HL-60 (cell line): Measurements from ENCODE around the gene RHOBTB1.

ENCODE experiments used
- DNase-seq, 2 experiments: peaks; one replicate each; pipeline ENCODE4 v3.0.0-alpha.2; 2010 to 2020; ENCODE audit warnings: low read depth in 1 of 2, low spot score in 1 of 2
- H3K27ac ChIP-seq: fragments of 250-450 bp; sonication (Bioruptor Pico); replicated peaks from 2 replicates; pipeline ENCODE4 v1.5.1; 2020; ENCODE audit warnings: mild to moderate bottlenecking, moderate library complexity
- H3K27me3 ChIP-seq: fragments of 250-450 bp; sonication (Bioruptor Pico); 2 replicates; pipeline ENCODE4 v1.5.1; 2021; ENCODE audit warnings: mild to moderate bottlenecking, moderate library complexity; ENCODE audit not compliant: insufficient read depth, poor library complexity, severe bottlenecking
- H3K4me3 ChIP-seq: replicated peaks from 2 replicates; pipeline ENCODE4 v1.5.1; 2011; ENCODE audit warnings: mild to moderate bottlenecking, control low read depth, low read length; ENCODE audit not compliant: insufficient read depth
- GABPA ChIP-seq: IDR thresholded peaks from 2 replicates; pipeline ENCODE4 v1.6.1; 2012; ENCODE audit warnings: low read depth
- POLR2AphosphoS5 ChIP-seq: IDR thresholded peaks from 2 replicates; pipeline ENCODE4 v1.6.1; 2012; ENCODE audit warnings: low read depth
- SPI1 ChIP-seq: IDR thresholded peaks from 2 replicates; pipeline ENCODE4 v1.6.1; 2012; ENCODE audit warnings: low read depth, mild to moderate bottlenecking, borderline replicate concordance
- TF ChIP-seq, protein P1 (sequence below): IDR thresholded peaks from one replicate; pipeline ENCODE4 v1.5.1; 2011; ENCODE audit warnings: low read length, control low read depth, inconsistent platforms; ENCODE audit not compliant: insufficient read depth
- TF ChIP-seq, protein P2 (sequence below): IDR thresholded peaks from 2 replicates; pipeline ENCODE4 v1.6.1; 2012; ENCODE audit warnings: low read depth; ENCODE audit not compliant: insufficient replicate concordance

RHOBTB1 gene

DNA sequence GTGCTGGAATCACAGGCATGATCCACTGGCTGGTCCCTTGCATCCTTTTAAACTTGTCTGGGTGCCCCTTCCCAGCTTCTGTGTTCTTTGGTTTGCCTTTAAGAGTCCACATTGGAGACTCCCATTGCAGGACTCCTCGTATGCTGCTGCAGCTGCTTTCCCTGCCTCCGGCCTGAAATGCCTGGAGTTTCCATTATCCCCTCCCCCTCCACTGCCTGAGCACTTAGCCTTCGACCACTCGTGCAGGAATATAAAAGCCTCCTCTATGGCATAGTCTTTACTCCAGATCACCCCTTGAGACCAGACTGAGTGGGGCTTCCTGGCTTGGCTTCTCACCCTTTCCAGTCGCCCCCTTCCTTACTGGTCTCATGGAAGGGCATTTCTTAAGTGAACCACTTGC is 80.2 kb downstream of the RHOBTB1 start:
- Histone ChIP-seq H3K27me3 (no peaks in the 10 kb centered on the region), H3K4me3 (no peak overlapping the region), H3K27ac (no peak overlapping the region)
- DNase-seq = no peak
- TF ChIP-seq, protein P1, sequence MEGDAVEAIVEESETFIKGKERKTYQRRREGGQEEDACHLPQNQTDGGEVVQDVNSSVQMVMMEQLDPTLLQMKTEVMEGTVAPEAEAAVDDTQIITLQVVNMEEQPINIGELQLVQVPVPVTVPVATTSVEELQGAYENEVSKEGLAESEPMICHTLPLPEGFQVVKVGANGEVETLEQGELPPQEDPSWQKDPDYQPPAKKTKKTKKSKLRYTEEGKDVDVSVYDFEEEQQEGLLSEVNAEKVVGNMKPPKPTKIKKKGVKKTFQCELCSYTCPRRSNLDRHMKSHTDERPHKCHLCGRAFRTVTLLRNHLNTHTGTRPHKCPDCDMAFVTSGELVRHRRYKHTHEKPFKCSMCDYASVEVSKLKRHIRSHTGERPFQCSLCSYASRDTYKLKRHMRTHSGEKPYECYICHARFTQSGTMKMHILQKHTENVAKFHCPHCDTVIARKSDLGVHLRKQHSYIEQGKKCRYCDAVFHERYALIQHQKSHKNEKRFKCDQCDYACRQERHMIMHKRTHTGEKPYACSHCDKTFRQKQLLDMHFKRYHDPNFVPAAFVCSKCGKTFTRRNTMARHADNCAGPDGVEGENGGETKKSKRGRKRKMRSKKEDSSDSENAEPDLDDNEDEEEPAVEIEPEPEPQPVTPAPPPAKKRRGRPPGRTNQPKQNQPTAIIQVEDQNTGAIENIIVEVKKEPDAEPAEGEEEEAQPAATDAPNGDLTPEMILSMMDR = no peak
- no peak for TF ChIP-seq SPI1
- TF ChIP-seq, protein P2, sequence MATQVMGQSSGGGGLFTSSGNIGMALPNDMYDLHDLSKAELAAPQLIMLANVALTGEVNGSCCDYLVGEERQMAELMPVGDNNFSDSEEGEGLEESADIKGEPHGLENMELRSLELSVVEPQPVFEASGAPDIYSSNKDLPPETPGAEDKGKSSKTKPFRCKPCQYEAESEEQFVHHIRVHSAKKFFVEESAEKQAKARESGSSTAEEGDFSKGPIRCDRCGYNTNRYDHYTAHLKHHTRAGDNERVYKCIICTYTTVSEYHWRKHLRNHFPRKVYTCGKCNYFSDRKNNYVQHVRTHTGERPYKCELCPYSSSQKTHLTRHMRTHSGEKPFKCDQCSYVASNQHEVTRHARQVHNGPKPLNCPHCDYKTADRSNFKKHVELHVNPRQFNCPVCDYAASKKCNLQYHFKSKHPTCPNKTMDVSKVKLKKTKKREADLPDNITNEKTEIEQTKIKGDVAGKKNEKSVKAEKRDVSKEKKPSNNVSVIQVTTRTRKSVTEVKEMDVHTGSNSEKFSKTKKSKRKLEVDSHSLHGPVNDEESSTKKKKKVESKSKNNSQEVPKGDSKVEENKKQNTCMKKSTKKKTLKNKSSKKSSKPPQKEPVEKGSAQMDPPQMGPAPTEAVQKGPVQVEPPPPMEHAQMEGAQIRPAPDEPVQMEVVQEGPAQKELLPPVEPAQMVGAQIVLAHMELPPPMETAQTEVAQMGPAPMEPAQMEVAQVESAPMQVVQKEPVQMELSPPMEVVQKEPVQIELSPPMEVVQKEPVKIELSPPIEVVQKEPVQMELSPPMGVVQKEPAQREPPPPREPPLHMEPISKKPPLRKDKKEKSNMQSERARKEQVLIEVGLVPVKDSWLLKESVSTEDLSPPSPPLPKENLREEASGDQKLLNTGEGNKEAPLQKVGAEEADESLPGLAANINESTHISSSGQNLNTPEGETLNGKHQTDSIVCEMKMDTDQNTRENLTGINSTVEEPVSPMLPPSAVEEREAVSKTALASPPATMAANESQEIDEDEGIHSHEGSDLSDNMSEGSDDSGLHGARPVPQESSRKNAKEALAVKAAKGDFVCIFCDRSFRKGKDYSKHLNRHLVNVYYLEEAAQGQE = no peak
- TF ChIP-seq POLR2AphosphoS5 = no peak

DNA sequence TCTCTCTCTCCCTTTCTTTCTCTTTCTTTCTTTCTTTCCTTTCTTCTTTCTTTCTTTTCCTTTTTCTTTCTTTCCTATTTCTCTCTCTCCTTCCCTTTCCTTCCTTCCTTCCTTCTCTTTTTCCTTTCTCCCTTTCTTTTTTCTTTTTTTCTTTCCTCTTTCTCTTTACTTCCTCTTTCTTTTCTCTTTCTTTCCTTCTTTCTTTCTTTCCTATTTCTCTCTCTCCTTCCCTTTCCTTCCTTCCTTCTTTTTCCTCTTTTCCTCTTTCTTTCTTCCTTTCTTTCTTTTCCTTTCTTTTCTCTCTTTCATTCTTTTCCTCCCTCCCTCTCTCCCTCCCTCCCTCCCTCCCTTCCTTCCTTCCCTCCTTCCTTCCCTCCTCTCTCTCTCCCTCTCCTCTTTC is 81.5 kb downstream of the RHOBTB1 start:
- Histone ChIP-seq H3K27me3 (no peaks in the 10 kb centered on the region), H3K27ac (no peak overlapping the region), H3K4me3 (no peak overlapping the region)
- TF ChIP-seq GABPA (no peak), POLR2AphosphoS5 (no peak), SPI1 (no peak)
- TF ChIP-seq, protein P1 = no peak
- TF ChIP-seq, protein P2 = no peak
- DNase-seq = no peak

DNA sequence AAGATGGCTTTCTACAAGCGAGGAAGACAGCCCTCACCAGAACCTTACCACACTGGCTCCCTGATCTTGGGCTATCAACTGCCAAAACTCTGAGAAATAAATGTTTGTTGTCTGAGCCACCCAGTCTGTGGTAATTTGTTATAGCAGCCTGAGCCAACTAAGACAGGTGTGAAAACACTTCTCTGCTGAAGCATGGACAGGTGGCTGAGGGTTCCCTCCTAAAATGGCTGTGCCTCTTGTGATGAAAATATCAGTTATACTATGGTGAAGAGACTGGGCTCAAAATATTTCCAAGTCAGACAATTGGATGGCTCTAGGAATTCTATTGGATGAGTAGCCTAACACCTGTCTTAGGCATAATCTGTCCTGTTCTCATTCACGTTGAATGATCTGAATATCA is 87.6 kb downstream of the RHOBTB1 start:
- TF ChIP-seq SPI1 (no peak), POLR2AphosphoS5 (no peak), GABPA (no peak)
- TF ChIP-seq, protein P2 = no peak
- TF ChIP-seq, protein P1 = no peak
- Histone ChIP-seq H3K27me3 (no peaks in the 10 kb centered on the region), H3K27ac (no peak overlapping the region), H3K4me3 (no peak overlapping the region)
- DNase-seq = no peak
